H9 (cell line): ENCODE results near the gene TPM4. TPM values are rescaled to one million over a fixed set of nuclear protein-coding genes. Genes with fewer than 3 reads are reported as not detected.

ENCODE experiments used
- DNase-seq: peaks from one replicate; pipeline ENCODE4 v3.0.0-alpha.2; 2017
- H2AFZ ChIP-seq: one replicate; pipeline ENCODE4 v1.6.1; 2013; ENCODE audit warnings: mild to moderate bottlenecking, low read length, control low read depth, moderate library complexity
- H2AK5ac ChIP-seq: 2 replicates; pipeline ENCODE4 v1.6.1; 2013; ENCODE audit warnings: low read length, control low read depth, mixed read lengths; ENCODE audit not compliant: insufficient read length
- H2BK120ac ChIP-seq: one replicate; pipeline ENCODE4 v1.6.1; 2013; ENCODE audit warnings: low read depth, mild to moderate bottlenecking, low read length, control low read depth, inconsistent platforms; ENCODE audit not compliant: poor library complexity, severe bottlenecking
- H2BK12ac ChIP-seq: 2 replicates; pipeline ENCODE4 v1.6.1; 2013; ENCODE audit warnings: low read length, control low read depth, mixed read lengths, low read depth; ENCODE audit not compliant: insufficient read length
- H2BK15ac ChIP-seq: 2 replicates; pipeline ENCODE4 v1.6.1; 2013; ENCODE audit warnings: low read depth, low read length, control low read depth
- H2BK20ac ChIP-seq: one replicate; pipeline ENCODE4 v1.6.1; 2013; ENCODE audit warnings: low read depth, mild to moderate bottlenecking, low read length, control low read depth, inconsistent platforms; ENCODE audit not compliant: poor library complexity, severe bottlenecking
- H2BK5ac ChIP-seq: 2 replicates; pipeline ENCODE4 v1.6.1; 2013; ENCODE audit warnings: low read length, control low read depth, mixed read lengths; ENCODE audit not compliant: insufficient read length
- H3K14ac ChIP-seq: 2 replicates; pipeline ENCODE4 v1.6.1; 2013; ENCODE audit warnings: low read length, control low read depth; ENCODE audit not compliant: insufficient read depth
- H3K18ac ChIP-seq: 2 replicates; pipeline ENCODE4 v1.6.1; 2013; ENCODE audit warnings: low read depth, mild to moderate bottlenecking, mixed read lengths, low read length, control low read depth; ENCODE audit not compliant: insufficient read length
- H3K23ac ChIP-seq: 2 replicates; pipeline ENCODE4 v1.6.1; 2013; ENCODE audit warnings: low read length, control low read depth, mixed read lengths, low read depth; ENCODE audit not compliant: insufficient read length
- H3K23me2 ChIP-seq: 2 replicates; pipeline ENCODE4 v1.6.1; 2013; ENCODE audit warnings: low read depth, mild to moderate bottlenecking, mixed read lengths, low read length, control low read depth; ENCODE audit not compliant: insufficient read length, poor library complexity, severe bottlenecking
- H3K27ac ChIP-seq: 2 replicates; pipeline ENCODE4 v1.5.1; 2013; ENCODE audit warnings: low read length, control low read depth, mixed read lengths, low read depth; ENCODE audit not compliant: insufficient read length
- H3K27me3 ChIP-seq: 2 replicates; pipeline ENCODE4 v1.6.1; 2013; ENCODE audit warnings: low read length, control low read depth, inconsistent platforms; ENCODE audit not compliant: insufficient read depth
- H3K4ac ChIP-seq: 2 replicates; pipeline ENCODE4 v1.6.1; 2013; ENCODE audit warnings: low read depth, mild to moderate bottlenecking, control low read depth, inconsistent platforms, low read length, moderate library complexity
- H3K4me1 ChIP-seq: 2 replicates; pipeline ENCODE4 v1.6.1; 2013; ENCODE audit warnings: low read length, control low read depth, inconsistent platforms; ENCODE audit not compliant: insufficient read depth
- H3K4me2 ChIP-seq: 2 replicates; pipeline ENCODE4 v1.6.1; 2013; ENCODE audit warnings: low read length, control low read depth, mixed read lengths; ENCODE audit not compliant: insufficient read length, insufficient read depth
- H3K56ac ChIP-seq: 2 replicates; pipeline ENCODE4 v1.6.1; 2013; ENCODE audit warnings: low read depth, mild to moderate bottlenecking, mixed read lengths, low read length, control low read depth; ENCODE audit not compliant: insufficient read length
- H3K79me1 ChIP-seq: 2 replicates; pipeline ENCODE4 v1.6.1; 2013; ENCODE audit warnings: low read depth, mild to moderate bottlenecking, moderate library complexity, low read length, control low read depth, inconsistent platforms; ENCODE audit not compliant: insufficient read depth, poor library complexity, severe bottlenecking
- H3K79me2 ChIP-seq: 2 replicates; pipeline ENCODE4 v1.6.1; 2013; ENCODE audit warnings: low read length, control low read depth, inconsistent platforms; ENCODE audit not compliant: insufficient read depth
- H3K9ac ChIP-seq: 2 replicates; pipeline ENCODE4 v1.6.1; 2013; ENCODE audit warnings: low read length, control low read depth, mixed read lengths; ENCODE audit not compliant: insufficient read length; ENCODE audit errors: extremely low read depth
- H3K9me3 ChIP-seq: one replicate; pipeline ENCODE4 v1.6.1; 2013; ENCODE audit warnings: low read depth, low read length, inconsistent platforms; ENCODE audit not compliant: control insufficient read depth
- H3T11ph ChIP-seq: one replicate; pipeline ENCODE4 v1.6.1; 2013; ENCODE audit warnings: mild to moderate bottlenecking, low read length, control low read depth, inconsistent platforms
- H4K20me1 ChIP-seq: one replicate; pipeline ENCODE4 v1.6.1; 2013; ENCODE audit not compliant: control insufficient read depth, insufficient read length, insufficient read depth
- H4K5ac ChIP-seq: 2 replicates; pipeline ENCODE4 v1.6.1; 2013; ENCODE audit warnings: low read depth, mild to moderate bottlenecking, mixed read lengths, low read length, control low read depth; ENCODE audit not compliant: insufficient read length
- H4K8ac ChIP-seq: replicated peaks from 2 replicates; pipeline ENCODE4 v1.6.1; 2013; ENCODE audit warnings: low read length, control low read depth, mixed read lengths, low read depth; ENCODE audit not compliant: insufficient read length
- H4K91ac ChIP-seq: 2 replicates; pipeline ENCODE4 v1.6.1; 2013; ENCODE audit warnings: low read depth, mild to moderate bottlenecking, moderate library complexity, mixed read lengths, low read length, control low read depth; ENCODE audit not compliant: insufficient read length
- H3K27ac Mint-ChIP-seq, 3 experiments: 2 replicates in 2 of 3; 3 replicates in 1 of 3; pipeline ENCODE4 v1.8.0; 2020 to 2021; ENCODE audit warnings: mixed read lengths in 3 of 3, mild to moderate bottlenecking in 1 of 3, moderate library complexity in 1 of 3
- H3K27me3 Mint-ChIP-seq: 2 replicates; pipeline ENCODE4 v1.8.0; 2021; ENCODE audit warnings: low read depth, mild to moderate bottlenecking, moderate library complexity, mixed read lengths
- H3K36me3 Mint-ChIP-seq, 3 experiments: 2 replicates in 2 of 3; 3 replicates in 1 of 3; pipeline ENCODE4 v1.8.0; 2020 to 2021; ENCODE audit warnings: low read depth in 3 of 3, mixed read lengths in 3 of 3; ENCODE audit not compliant: insufficient read depth in 1 of 3
- H3K4me1 Mint-ChIP-seq, 2 experiments: 2 replicates each; pipeline ENCODE4 v1.8.0; 2020; ENCODE audit warnings: mixed read lengths in 2 of 2
- H3K4me3 Mint-ChIP-seq, 2 experiments: 2 replicates in 1 of 2; 3 replicates in 1 of 2; pipeline ENCODE4 v1.8.0; 2020 to 2021; ENCODE audit warnings: mild to moderate bottlenecking in 2 of 2, mixed read lengths in 2 of 2, moderate library complexity in 1 of 2
- H3K9me3 Mint-ChIP-seq, 2 experiments: 2 replicates in 1 of 2; 3 replicates in 1 of 2; pipeline ENCODE4 v1.8.0; 2020; ENCODE audit warnings: mild to moderate bottlenecking in 2 of 2, mixed read lengths in 2 of 2, moderate library complexity in 1 of 2
- CTCF ChIP-seq: fragments of 200-600 bp; sonication (generic); conservative IDR thresholded peaks from 3 replicates; pipeline ENCODE4 v1.8.0; 2021; ENCODE audit warnings: antibody characterized with exemption, mild to moderate bottlenecking
- WGBS: extraction: QIAGEN DNeasy Blood & Tissue Kit; methylation state at CpG from one replicate; pipeline ENCODE4 v1.1.7; 2013; ENCODE audit warnings: missing lambda C conversion rate, low lambda C conversion rate, mixed read lengths; ENCODE audit not compliant: insufficient read length; ENCODE audit errors: extremely low coverage; 5-methylcytosine and 5-hydroxymethylcytosine counted together
- total RNA-seq: library from RNA; stranded (reverse); gene quantifications from 2 replicates; pipeline ENCODE4 v1.2.1, GENCODE V29; 2021

Gene TPM4
- total RNA-seq, 1 experiment from 2014 or later = 431 TPM

GRCh38 chr19:16091546-16092475 lies 15.5 kb downstream of the TPM4 start:
- no peak for DNase-seq
- H3K4ac ChIP-seq = no peak overlapping the region
- H2BK5ac ChIP-seq = peak overlapping the region; percentile 37
- no peak overlapping the region for H3K23ac ChIP-seq
- H3K79me1 ChIP-seq = no peaks in the 10 kb centered on the region
- H4K91ac ChIP-seq = no peak overlapping the region
- H2BK12ac ChIP-seq = no peak overlapping the region
- no peaks in the 10 kb centered on the region for H3K4me1 ChIP-seq
- Mint-ChIP-seq H3K9me3 (no peaks in the 10 kb centered on the region), H3K27ac (no peak overlapping the region), H3K4me3 (no peak overlapping the region), H3K27me3 (no peaks in the 10 kb centered on the region), H3K4me1 (no peaks in the 10 kb centered on the region), H3K36me3 (peaks cover 70 to 98% (median 94%) of the 10 kb centered on the region in 3 experiments)
- no peak overlapping the region for H4K5ac ChIP-seq
- no peak overlapping the region for H2AK5ac ChIP-seq
- no peak overlapping the region for H3T11ph ChIP-seq
- no peaks in the 10 kb centered on the region for H3K9me3 ChIP-seq
- no peak overlapping the region for H3K4me2 ChIP-seq
- no peaks in the 10 kb centered on the region for H4K20me1 ChIP-seq
- H2BK20ac ChIP-seq = no peak overlapping the region
- H3K56ac ChIP-seq = no peak overlapping the region
- no peak for TF ChIP-seq CTCF
- no peak overlapping the region for H4K8ac ChIP-seq
- no peak overlapping the region for H3K18ac ChIP-seq
- no peaks in the 10 kb centered on the region for H3K79me2 ChIP-seq
- H2AFZ ChIP-seq = no peak overlapping the region
- WGBS = no CpG with 5 or more reads among the region's 13 CpGs
- no peak overlapping the region for H2BK15ac ChIP-seq
- H3K9ac ChIP-seq = no peak overlapping the region
- no peak overlapping the region for H3K14ac ChIP-seq
- H3K27me3 ChIP-seq = no peaks in the 10 kb centered on the region
- H2BK120ac ChIP-seq = no peak overlapping the region
- H3K23me2 ChIP-seq = no peaks in the 10 kb centered on the region
- no peak overlapping the region for H3K27ac ChIP-seq
